HepG2 (cell line): Measurements from ENCODE around the gene PEX19. TPM values are rescaled to one million over a fixed set of nuclear protein-coding genes. Genes with fewer than 3 reads are reported as not detected.

Experiments used
- ATAC-seq: fragments of 200-7000 bp; cut with Tn5 transposase; 3 replicates; pipeline ENCODE4 v1.9.1; 2020; ENCODE audit warnings: mild to moderate bottlenecking, moderate library complexity
- BruUV-seq: library from RNA; stranded (reverse); fragments of 400-500 nt; replicated peaks from 2 replicates; lab custom pipeline; 2021; lab: Mats Ljungman, UMichigan
- CTCF ChIA-PET: fragments of 300-600 bp; formaldehyde crosslinking; extraction: SDS; loops from one replicate; lab custom pipeline; 2021; ENCODE audit warnings: low total read pairs, inconsistent platforms, low intra/inter-chr PET ratio; lab: Yijun Ruan, JAX
- POLR2A ChIA-PET: fragments of 350-600 bp; sonication (Branson Sonifier 250); formaldehyde crosslinking; loops from one replicate; lab custom pipeline; 2020; ENCODE audit warnings: antibody characterized with exemption, inconsistent platforms; lab: Yijun Ruan, JAX
- DNase-seq: peaks from one replicate; pipeline ENCODE4 v3.0.0-alpha.2; 2015; ENCODE audit warnings: low spot score
- FAIRE-seq: peaks from 3 replicates; lab custom pipeline; 2011; peaks lifted over from hg19 to GRCh38; lab: Jason Lieb, UNC
- H2AFZ ChIP-seq: one replicate; pipeline ENCODE4 v1.6.1; 2011; ENCODE audit warnings: low read length, inconsistent platforms
- H3K27ac ChIP-seq: fragments of 300-600 bp; 3 replicates; pipeline ENCODE4 v1.8.0; 2011; ENCODE audit warnings: mixed run types, mild to moderate bottlenecking, mixed read lengths, low read length, inconsistent platforms; ENCODE audit not compliant: insufficient read depth; ENCODE audit errors: extremely low read length
- H3K27me3 ChIP-seq, 2 experiments: fragments of 200-600 bp in 1 of 2; 2 replicates in 1 of 2; 3 replicates in 1 of 2; pipeline versions ENCODE4 v1.6.0 to v1.8.0; 2011; ENCODE audit warnings: low read length in 2 of 2, mild to moderate bottlenecking in 2 of 2, moderate library complexity in 2 of 2, inconsistent platforms in 1 of 2; ENCODE audit not compliant: insufficient read depth in 2 of 2, control insufficient read depth in 1 of 2
- H3K36me3 ChIP-seq, 2 experiments: fragments of 200-600 bp in 1 of 2; replicated peaks in 1 of 2; 2 replicates in 1 of 2; 3 replicates in 1 of 2; pipeline versions ENCODE4 v1.5.1 to v1.8.0; 2011; ENCODE audit warnings: low read length in 2 of 2, inconsistent platforms in 1 of 2; ENCODE audit not compliant: insufficient read depth in 2 of 2, control insufficient read depth in 1 of 2
- H3K4me1 ChIP-seq: 2 replicates; pipeline ENCODE4 v1.5.1; 2012; ENCODE audit warnings: low read length, inconsistent platforms; ENCODE audit not compliant: insufficient read depth
- H3K4me2 ChIP-seq: 2 replicates; pipeline ENCODE4 v1.6.0; 2011; ENCODE audit warnings: low read depth, low read length, inconsistent platforms
- H3K4me3 ChIP-seq, 3 experiments: fragments of 200-600 bp in 1 of 3; sonication (generic), shearing (Covaris generic) in 1 of 3; replicated peaks in 1 of 3; 2 replicates each; pipeline ENCODE4 v1.5.1; 2011 to 2016; ENCODE audit warnings: low read length in 3 of 3, inconsistent platforms in 2 of 3, low read depth in 2 of 3, mild to moderate bottlenecking in 2 of 3, control low read depth in 1 of 3, mixed read lengths in 1 of 3; ENCODE audit not compliant: insufficient read depth in 1 of 3
- H3K79me2 ChIP-seq: one replicate; pipeline ENCODE4 v1.6.1; 2011; ENCODE audit warnings: low read length, inconsistent platforms; ENCODE audit not compliant: insufficient read depth
- H3K9ac ChIP-seq: 2 replicates; pipeline ENCODE4 v1.6.0; 2011; ENCODE audit warnings: mild to moderate bottlenecking, low read depth, low read length, inconsistent platforms; ENCODE audit not compliant: insufficient read depth
- H3K9me3 ChIP-seq: 2 replicates; pipeline ENCODE4 v1.5.1; 2012; ENCODE audit warnings: mild to moderate bottlenecking, low read length
- H4K20me1 ChIP-seq: 2 replicates; pipeline ENCODE4 v1.6.0; 2011; ENCODE audit warnings: inconsistent platforms, mild to moderate bottlenecking, low read length, moderate library complexity; ENCODE audit not compliant: insufficient read depth
- FOXA1 ChIP-seq, 2 experiments: fragments of 450-650 bp in 1 of 2; sonication (generic) in 1 of 2; formaldehyde crosslinking in 1 of 2; IDR thresholded peaks; 2 replicates each; pipeline versions ENCODE4 v1.4.0 to v1.6.1; 2016 to 2020; ENCODE audit warnings: missing genetic modification reagents in 1 of 2
- ISL2 ChIP-seq: sonication (generic); formaldehyde crosslinking; IDR thresholded peaks from 2 replicates; pipeline ENCODE4 v1.5.0; 2020; ENCODE audit warnings: missing genetic modification reagents
- KAT2B ChIP-seq: fragments of 150-350 bp; IDR thresholded peaks from 2 replicates; pipeline ENCODE4 v1.6.1; 2014; ENCODE audit warnings: low read depth, low read length, borderline replicate concordance
- KDM5B ChIP-seq: sonication (generic); formaldehyde crosslinking; IDR thresholded peaks from 2 replicates; pipeline ENCODE4 v1.4.0; 2020; ENCODE audit warnings: missing genetic modification reagents, mild to moderate bottlenecking, borderline replicate concordance
- MAF1 ChIP-seq: sonication (generic); formaldehyde crosslinking; IDR thresholded peaks from 2 replicates; pipeline ENCODE4 v1.5.0; 2020; ENCODE audit warnings: missing genetic modification reagents, borderline replicate concordance
- MED13 ChIP-seq: sonication (generic); formaldehyde crosslinking; IDR thresholded peaks from 2 replicates; pipeline ENCODE4 v1.5.0; 2020; ENCODE audit warnings: missing genetic modification reagents
- PAWR ChIP-seq: sonication (generic); formaldehyde crosslinking; IDR thresholded peaks from 2 replicates; pipeline ENCODE4 v1.4.0; 2020; ENCODE audit warnings: missing genetic modification reagents, mild to moderate bottlenecking, borderline replicate concordance
- PLRG1 ChIP-seq: fragments of 450-650 bp; conservative IDR thresholded peaks from 2 replicates; pipeline ENCODE4 v1.6.1; 2016
- RBM39 ChIP-seq: fragments of 200-400 bp; formaldehyde crosslinking; IDR thresholded peaks from one replicate; pipeline ENCODE4 v1.6.1; 2018; ENCODE audit warnings: antibody characterized with exemption, mild to moderate bottlenecking, low read depth, low read length; ENCODE audit not compliant: poor library complexity, severe bottlenecking
- TBL1XR1 ChIP-seq: fragments of 150-350 bp; IDR thresholded peaks from 2 replicates; pipeline ENCODE4 v1.6.1; 2014; ENCODE audit warnings: borderline replicate concordance, low read length; ENCODE audit not compliant: partially characterized antibody
- TEAD3 ChIP-seq: optimal IDR thresholded peaks from 2 replicates; pipeline ENCODE3; 2016; ENCODE audit warnings: borderline replicate concordance
- ZBTB20 ChIP-seq: sonication (generic); formaldehyde crosslinking; IDR thresholded peaks from 2 replicates; pipeline ENCODE4 v1.8.1; 2023; ENCODE audit warnings: missing genetic modification reagents, low read depth, mild to moderate bottlenecking, borderline replicate concordance
- ZFP36 ChIP-seq: fragments of 150-350 bp; IDR thresholded peaks from 2 replicates; pipeline ENCODE4 v1.6.1; 2018; ENCODE audit warnings: borderline replicate concordance, low read length, low read depth; ENCODE audit not compliant: partially characterized antibody
- ZNF543 ChIP-seq: sonication (generic); formaldehyde crosslinking; IDR thresholded peaks from 2 replicates; pipeline ENCODE4 v1.4.0; 2020; ENCODE audit warnings: mild to moderate bottlenecking, missing genetic modification reagents
- ZNF780A ChIP-seq: sonication (generic); formaldehyde crosslinking; IDR thresholded peaks from 2 replicates; pipeline ENCODE4 v1.8.0; 2022; ENCODE audit warnings: mild to moderate bottlenecking, missing genetic modification reagents, moderate library complexity
- ZNF782 ChIP-seq: sonication (generic); formaldehyde crosslinking; IDR thresholded peaks from 2 replicates; pipeline ENCODE4 v1.4.0; 2020; ENCODE audit warnings: missing genetic modification reagents, mild to moderate bottlenecking, borderline replicate concordance
- WGBS: methylation state at CpG from one replicate; pipeline ENCODE4 v1.1.6; 2017; ENCODE audit warnings: low lambda C conversion rate; 5-methylcytosine and 5-hydroxymethylcytosine counted together
- in situ Hi-C: cut with HindIII; loops from 2 replicates; pipeline ENCODE4 v1.10.0; 2017; ENCODE audit warnings: low pct_unique_long_range_greater_than_20kb; ENCODE audit not compliant: extremely low pct_ligation_motif_present
- intact Hi-C: fragments of 100-400 bp; cut with micrococcal nuclease; formaldehyde crosslinking; loops from one replicate; pipeline ENCODE4 v1.10.0; 2022; ENCODE audit not compliant: unreplicated experiment
- polyA plus RNA-seq, 8 experiments: library from polyadenylated mRNA; depleted of rRNA in 3 of 8; stranded (reverse) in 7 of 8; unstranded in 1 of 8; fragments of >200 nt; fragmentation: Illumina TruSeq in 4 of 8; extraction: Trizol in 4 of 8; gene quantifications; 2 replicates each; pipeline versions ENCODE4 v1.2.1 to v1.2.3, GENCODE V29; 2011 to 2016; ENCODE audit warnings: low read depth in 4 of 8, missing spikeins in 1 of 8, mixed read lengths in 1 of 8; ENCODE audit not compliant: insufficient read depth in 1 of 8
- total RNA-seq, 5 experiments: library from RNA; depleted of rRNA; stranded (reverse); fragments of >200 nt; fragmentation: Illumina TruSeq; extraction: Trizol; gene quantifications; 2 replicates each; pipeline ENCODE4 v1.2.3, GENCODE V29; 2016; ENCODE audit warnings: low read depth in 1 of 5
- TF ChIP-seq, protein P1 (sequence below): sonication (generic); formaldehyde crosslinking; IDR thresholded peaks from 2 replicates; pipeline ENCODE4 v1.5.0; 2020; ENCODE audit warnings: missing genetic modification reagents

The PEX19 gene
- total and polyA plus RNA-seq, 2 of the 13 experiments (the other 11 are each of a cell fraction or from before 2014, with no cell fraction given) = 47.0 to 51.8 TPM

DNA sequence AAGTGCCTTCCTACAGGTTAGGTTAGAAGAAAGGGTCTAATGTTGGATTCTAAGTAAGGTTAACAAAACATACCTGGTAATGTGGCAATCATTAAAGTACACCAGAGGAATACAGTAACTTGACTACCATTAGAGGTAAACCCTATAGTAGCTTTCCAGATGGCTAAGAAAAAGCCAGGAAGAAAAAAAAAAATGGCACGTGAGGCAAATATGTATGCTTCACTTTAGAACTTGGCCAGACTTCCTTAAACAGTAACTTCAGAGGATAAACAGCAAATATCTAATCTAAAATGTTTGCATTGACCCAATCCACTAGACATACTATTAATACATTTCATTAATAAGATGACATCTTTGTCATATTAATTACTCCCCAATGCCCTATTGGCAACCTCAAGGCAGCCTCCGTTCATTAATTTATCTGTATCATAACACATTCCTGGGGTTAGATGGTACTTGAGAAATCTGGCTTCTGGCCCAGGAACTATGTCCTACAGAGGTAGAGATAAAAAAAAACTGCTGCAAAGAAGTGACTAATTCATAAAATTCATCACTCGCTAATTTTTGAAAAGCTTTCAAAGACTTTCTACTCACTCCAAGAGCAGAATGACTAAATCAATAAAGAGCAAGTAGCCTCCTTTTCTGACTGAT, 28.4 kb downstream of the PEX19 start:
- Histone ChIP-seq H2AFZ (no peak overlapping the region), H3K27me3 (no peaks in the 10 kb centered on the region; a peak in 1 of 5 replicates), H3K9me3 (no peaks in the 10 kb centered on the region), H4K20me1 (0 out of 2 replicates have a peak, but pooled peaks cover 18% of the 10 kb centered on the region), H3K4me3 (no peak overlapping the region), H3K27ac (no peak overlapping the region), H3K79me2 (peaks cover 49% of the 10 kb centered on the region), H3K36me3 (no peaks in the 10 kb centered on the region; a peak in 3 of 5 replicates), H3K4me1 (peaks cover 53% of the 10 kb centered on the region), H3K4me2 (no peak overlapping the region), H3K9ac (no peak overlapping the region)
- no peak for DNase-seq
- TF ChIP-seq ZBTB20 (CRISPR knock-in tag) = no peak
- no peak for TF ChIP-seq ZNF780A
- no peak for TF ChIP-seq KDM5B (CRISPR knock-in tag)
- TF ChIP-seq TBL1XR1 = no peak
- no peak for TF ChIP-seq FOXA1 (IDR thresholded peaks at IDR 0.05)
- TF ChIP-seq FOXA1 (CRISPR knock-in tag; IDR thresholded peaks at IDR 0.05) = no peak
- TF ChIP-seq TEAD3 = no peak
- no peak for TF ChIP-seq PLRG1
- 98% methylated on average over 3 of the region's 3 CpGs for WGBS
- ChIA-PET CTCF (no interaction called here), POLR2A (no interaction called here)
- no peak for FAIRE-seq
- intact Hi-C loops (no loop called here), in situ Hi-C loops (no loop called here)
- no TSS peak for BruUV-seq
- ATAC-seq = no peak

DNA sequence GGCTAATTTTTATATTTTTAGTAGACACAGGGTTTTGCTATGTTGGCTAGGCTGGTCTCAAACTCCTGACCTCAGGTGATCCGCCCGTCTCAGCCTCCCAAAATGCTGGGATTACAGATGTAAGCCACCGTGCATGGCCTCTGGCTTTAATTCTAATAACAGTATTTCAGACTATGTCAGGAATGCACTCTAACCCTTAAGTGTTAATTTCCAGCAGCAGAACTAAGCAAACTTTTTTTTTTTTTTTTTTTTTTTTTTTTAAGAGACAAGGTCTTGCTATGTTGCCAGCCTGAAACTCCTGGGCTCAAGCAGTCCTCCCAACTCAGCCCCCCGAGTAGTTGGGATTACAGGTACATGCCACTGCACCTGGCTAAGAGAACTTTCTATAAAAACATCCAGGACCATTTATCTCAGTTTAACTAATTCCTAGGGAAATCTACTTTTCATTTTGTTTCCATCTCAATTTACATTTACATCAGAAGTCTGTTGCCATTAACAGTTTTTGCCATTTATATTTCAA, 29.1 kb downstream of the PEX19 start:
- no peak for FAIRE-seq
- no TSS peak for BruUV-seq
- Histone ChIP-seq H3K4me1 (peaks cover 57% of the 10 kb centered on the region), H3K9me3 (no peaks in the 10 kb centered on the region), H3K27ac (no peak overlapping the region), H3K36me3 (no peaks in the 10 kb centered on the region; a peak in 3 of 5 replicates), H3K27me3 (no peaks in the 10 kb centered on the region), H4K20me1 (peaks cover 17% of the 10 kb centered on the region; the same call in 1 of the 2 replicates), H3K4me3 (no peak overlapping the region), H2AFZ (no peak overlapping the region), H3K9ac (no peak overlapping the region), H3K4me2 (no peak overlapping the region), H3K79me2 (peaks cover 42% of the 10 kb centered on the region)
- intact Hi-C loops (no loop called here), in situ Hi-C loops (no loop called here)
- DNase-seq = no peak
- no peak for ATAC-seq
- 93% methylated on average over 4 of the region's 4 CpGs for WGBS
- ChIA-PET POLR2A (no interaction called here), CTCF (no interaction called here)
- TF ChIP-seq MED13 (CRISPR knock-in tag) (no peak), RBM39 (no peak), ZNF543 (no peak), ZFP36 (no peak), PAWR (CRISPR knock-in tag) (no peak), ZNF782 (no peak), ISL2 (CRISPR knock-in tag) (no peak), MAF1 (CRISPR knock-in tag) (no peak), KAT2B (no peak)
- TF ChIP-seq, protein P1, sequence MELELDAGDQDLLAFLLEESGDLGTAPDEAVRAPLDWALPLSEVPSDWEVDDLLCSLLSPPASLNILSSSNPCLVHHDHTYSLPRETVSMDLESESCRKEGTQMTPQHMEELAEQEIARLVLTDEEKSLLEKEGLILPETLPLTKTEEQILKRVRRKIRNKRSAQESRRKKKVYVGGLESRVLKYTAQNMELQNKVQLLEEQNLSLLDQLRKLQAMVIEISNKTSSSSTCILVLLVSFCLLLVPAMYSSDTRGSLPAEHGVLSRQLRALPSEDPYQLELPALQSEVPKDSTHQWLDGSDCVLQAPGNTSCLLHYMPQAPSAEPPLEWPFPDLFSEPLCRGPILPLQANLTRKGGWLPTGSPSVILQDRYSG = no peak
